H9 (cell line): ENCODE results near the gene CDC45. TPM values are rescaled to one million over a fixed set of nuclear protein-coding genes. Genes with fewer than 3 reads are reported as not detected.

Experiments
- DNase-seq: peaks from one replicate; pipeline ENCODE4 v3.0.0-alpha.2; 2017
- H2AFZ ChIP-seq: one replicate; pipeline ENCODE4 v1.6.1; 2013; ENCODE audit warnings: mild to moderate bottlenecking, low read length, control low read depth, moderate library complexity
- H2AK5ac ChIP-seq: 2 replicates; pipeline ENCODE4 v1.6.1; 2013; ENCODE audit warnings: low read length, control low read depth, mixed read lengths; ENCODE audit not compliant: insufficient read length
- H2BK120ac ChIP-seq: one replicate; pipeline ENCODE4 v1.6.1; 2013; ENCODE audit warnings: low read depth, mild to moderate bottlenecking, low read length, control low read depth, inconsistent platforms; ENCODE audit not compliant: poor library complexity, severe bottlenecking
- H2BK12ac ChIP-seq: 2 replicates; pipeline ENCODE4 v1.6.1; 2013; ENCODE audit warnings: low read length, control low read depth, mixed read lengths, low read depth; ENCODE audit not compliant: insufficient read length
- H2BK15ac ChIP-seq: 2 replicates; pipeline ENCODE4 v1.6.1; 2013; ENCODE audit warnings: low read depth, low read length, control low read depth
- H2BK20ac ChIP-seq: one replicate; pipeline ENCODE4 v1.6.1; 2013; ENCODE audit warnings: low read depth, mild to moderate bottlenecking, low read length, control low read depth, inconsistent platforms; ENCODE audit not compliant: poor library complexity, severe bottlenecking
- H2BK5ac ChIP-seq: 2 replicates; pipeline ENCODE4 v1.6.1; 2013; ENCODE audit warnings: low read length, control low read depth, mixed read lengths; ENCODE audit not compliant: insufficient read length
- H3K14ac ChIP-seq: 2 replicates; pipeline ENCODE4 v1.6.1; 2013; ENCODE audit warnings: low read length, control low read depth; ENCODE audit not compliant: insufficient read depth
- H3K18ac ChIP-seq: 2 replicates; pipeline ENCODE4 v1.6.1; 2013; ENCODE audit warnings: low read depth, mild to moderate bottlenecking, mixed read lengths, low read length, control low read depth; ENCODE audit not compliant: insufficient read length
- H3K23ac ChIP-seq: 2 replicates; pipeline ENCODE4 v1.6.1; 2013; ENCODE audit warnings: low read length, control low read depth, mixed read lengths, low read depth; ENCODE audit not compliant: insufficient read length
- H3K23me2 ChIP-seq: 2 replicates; pipeline ENCODE4 v1.6.1; 2013; ENCODE audit warnings: low read depth, mild to moderate bottlenecking, mixed read lengths, low read length, control low read depth; ENCODE audit not compliant: insufficient read length, poor library complexity, severe bottlenecking
- H3K27ac ChIP-seq: 2 replicates; pipeline ENCODE4 v1.5.1; 2013; ENCODE audit warnings: low read length, control low read depth, mixed read lengths, low read depth; ENCODE audit not compliant: insufficient read length
- H3K27me3 ChIP-seq: 2 replicates; pipeline ENCODE4 v1.6.1; 2013; ENCODE audit warnings: low read length, control low read depth, inconsistent platforms; ENCODE audit not compliant: insufficient read depth
- H3K4ac ChIP-seq: 2 replicates; pipeline ENCODE4 v1.6.1; 2013; ENCODE audit warnings: low read depth, mild to moderate bottlenecking, control low read depth, inconsistent platforms, low read length, moderate library complexity
- H3K4me1 ChIP-seq: 2 replicates; pipeline ENCODE4 v1.6.1; 2013; ENCODE audit warnings: low read length, control low read depth, inconsistent platforms; ENCODE audit not compliant: insufficient read depth
- H3K4me2 ChIP-seq: 2 replicates; pipeline ENCODE4 v1.6.1; 2013; ENCODE audit warnings: low read length, control low read depth, mixed read lengths; ENCODE audit not compliant: insufficient read length, insufficient read depth
- H3K56ac ChIP-seq: 2 replicates; pipeline ENCODE4 v1.6.1; 2013; ENCODE audit warnings: low read depth, mild to moderate bottlenecking, mixed read lengths, low read length, control low read depth; ENCODE audit not compliant: insufficient read length
- H3K79me1 ChIP-seq: 2 replicates; pipeline ENCODE4 v1.6.1; 2013; ENCODE audit warnings: low read depth, mild to moderate bottlenecking, moderate library complexity, low read length, control low read depth, inconsistent platforms; ENCODE audit not compliant: insufficient read depth, poor library complexity, severe bottlenecking
- H3K79me2 ChIP-seq: 2 replicates; pipeline ENCODE4 v1.6.1; 2013; ENCODE audit warnings: low read length, control low read depth, inconsistent platforms; ENCODE audit not compliant: insufficient read depth
- H3K9ac ChIP-seq: 2 replicates; pipeline ENCODE4 v1.6.1; 2013; ENCODE audit warnings: low read length, control low read depth, mixed read lengths; ENCODE audit not compliant: insufficient read length; ENCODE audit errors: extremely low read depth
- H3K9me3 ChIP-seq: one replicate; pipeline ENCODE4 v1.6.1; 2013; ENCODE audit warnings: low read depth, low read length, inconsistent platforms; ENCODE audit not compliant: control insufficient read depth
- H3T11ph ChIP-seq: one replicate; pipeline ENCODE4 v1.6.1; 2013; ENCODE audit warnings: mild to moderate bottlenecking, low read length, control low read depth, inconsistent platforms
- H4K20me1 ChIP-seq: one replicate; pipeline ENCODE4 v1.6.1; 2013; ENCODE audit not compliant: control insufficient read depth, insufficient read length, insufficient read depth
- H4K5ac ChIP-seq: 2 replicates; pipeline ENCODE4 v1.6.1; 2013; ENCODE audit warnings: low read depth, mild to moderate bottlenecking, mixed read lengths, low read length, control low read depth; ENCODE audit not compliant: insufficient read length
- H4K8ac ChIP-seq: replicated peaks from 2 replicates; pipeline ENCODE4 v1.6.1; 2013; ENCODE audit warnings: low read length, control low read depth, mixed read lengths, low read depth; ENCODE audit not compliant: insufficient read length
- H4K91ac ChIP-seq: 2 replicates; pipeline ENCODE4 v1.6.1; 2013; ENCODE audit warnings: low read depth, mild to moderate bottlenecking, moderate library complexity, mixed read lengths, low read length, control low read depth; ENCODE audit not compliant: insufficient read length
- H3K27ac Mint-ChIP-seq, 3 experiments: 2 replicates in 2 of 3; 3 replicates in 1 of 3; pipeline ENCODE4 v1.8.0; 2020 to 2021; ENCODE audit warnings: mixed read lengths in 3 of 3, mild to moderate bottlenecking in 1 of 3, moderate library complexity in 1 of 3
- H3K27me3 Mint-ChIP-seq: 2 replicates; pipeline ENCODE4 v1.8.0; 2021; ENCODE audit warnings: low read depth, mild to moderate bottlenecking, moderate library complexity, mixed read lengths
- H3K36me3 Mint-ChIP-seq, 3 experiments: 2 replicates in 2 of 3; 3 replicates in 1 of 3; pipeline ENCODE4 v1.8.0; 2020 to 2021; ENCODE audit warnings: low read depth in 3 of 3, mixed read lengths in 3 of 3; ENCODE audit not compliant: insufficient read depth in 1 of 3
- H3K4me1 Mint-ChIP-seq, 2 experiments: 2 replicates each; pipeline ENCODE4 v1.8.0; 2020; ENCODE audit warnings: mixed read lengths in 2 of 2
- H3K4me3 Mint-ChIP-seq, 2 experiments: 2 replicates in 1 of 2; 3 replicates in 1 of 2; pipeline ENCODE4 v1.8.0; 2020 to 2021; ENCODE audit warnings: mild to moderate bottlenecking in 2 of 2, mixed read lengths in 2 of 2, moderate library complexity in 1 of 2
- H3K9me3 Mint-ChIP-seq, 2 experiments: 2 replicates in 1 of 2; 3 replicates in 1 of 2; pipeline ENCODE4 v1.8.0; 2020; ENCODE audit warnings: mild to moderate bottlenecking in 2 of 2, mixed read lengths in 2 of 2, moderate library complexity in 1 of 2
- CTCF ChIP-seq: fragments of 200-600 bp; sonication (generic); conservative IDR thresholded peaks from 3 replicates; pipeline ENCODE4 v1.8.0; 2021; ENCODE audit warnings: antibody characterized with exemption, mild to moderate bottlenecking
- WGBS: extraction: QIAGEN DNeasy Blood & Tissue Kit; methylation state at CpG from one replicate; pipeline ENCODE4 v1.1.7; 2013; ENCODE audit warnings: missing lambda C conversion rate, low lambda C conversion rate, mixed read lengths; ENCODE audit not compliant: insufficient read length; ENCODE audit errors: extremely low coverage; 5-methylcytosine and 5-hydroxymethylcytosine counted together
- total RNA-seq: library from RNA; stranded (reverse); gene quantifications from 2 replicates; pipeline ENCODE4 v1.2.1, GENCODE V29; 2021

The CDC45 gene
- total RNA-seq, 1 experiment from 2014 or later: 35.7 TPM

- Histone ChIP-seq H2AK5ac (no peak overlapping the region), H3K18ac (no peak overlapping the region), H2BK12ac (no peak overlapping the region), H3K27ac (no peak overlapping the region), H2BK5ac (no peak overlapping the region), H4K20me1 (no peaks in the 10 kb centered on the region), H4K5ac (no peak overlapping the region), H3K27me3 (no peaks in the 10 kb centered on the region), H4K91ac (no peak overlapping the region), H2BK120ac (no peak overlapping the region), H4K8ac (no peak overlapping the region), H3K23me2 (no peaks in the 10 kb centered on the region), H2BK15ac (no peak overlapping the region), H3K9me3 (no peaks in the 10 kb centered on the region), H3K4ac (no peak overlapping the region), H3K14ac (no peak overlapping the region), H3K4me2 (no peak overlapping the region), H3K4me1 (no peaks in the 10 kb centered on the region), H3K23ac (no peak overlapping the region), H3K79me2 (no peaks in the 10 kb centered on the region), H2BK20ac (no peak overlapping the region), H2AFZ (no peak overlapping the region), H3K56ac (no peak overlapping the region), H3K79me1 (no peaks in the 10 kb centered on the region), H3K9ac (no peak overlapping the region), H3T11ph (no peak overlapping the region)
- Mint-ChIP-seq H3K4me1 (no peaks in the 10 kb centered on the region), H3K36me3 (peaks cover 8 to 75% (median 65%) of the 10 kb centered on the region in 3 experiments; a peak in 6 of 7 replicates), H3K4me3 (no peak overlapping the region), H3K27ac (no peak overlapping the region), H3K27me3 (no peaks in the 10 kb centered on the region), H3K9me3 (no peaks in the 10 kb centered on the region)
- TF ChIP-seq CTCF: no peak
- no CpG with 5 or more reads among the region's 5 CpGs for WGBS
- DNase-seq: no peak
Observed at GRCh38 chr22:19490628-19491230, 11.0 kb downstream of the CDC45 start.
